ENCODE results near the gene CLIC1.

Gene CLIC1

GRCh38 chr6:31781244-31782125, 45.2 kb upstream of the CLIC1 start:
- Histone ChIP-seq H4K20me1 (ENCODE audit: insufficient read depth) (no peaks in the 10 kb centered on the region), H3K27me3 (ENCODE audit: insufficient read depth, low read depth) (no peaks in the 10 kb centered on the region), H3K27ac (no peak overlapping the region), H3K4me3 (IDR thresholded peaks at IDR 0.05; ENCODE audit: insufficient read depth, low read depth, low read length) (no peak overlapping the region), H3K9ac (no peak overlapping the region), H3K4me2 (no peak overlapping the region), H3K36me3 (ENCODE audit: insufficient read depth) (peaks cover 11% of the 10 kb centered on the region; the same call in 1 of the 2 replicates), H3K79me2 (ENCODE audit: insufficient read depth, low read depth) (no peaks in the 10 kb centered on the region), H3K4me1 (ENCODE audit: low read depth, poor library complexity, severe bottlenecking) (peaks cover 25% of the 10 kb centered on the region), H2AFZ (ENCODE audit: low read depth) (no peak overlapping the region)
- TF ChIP-seq, protein P1, sequence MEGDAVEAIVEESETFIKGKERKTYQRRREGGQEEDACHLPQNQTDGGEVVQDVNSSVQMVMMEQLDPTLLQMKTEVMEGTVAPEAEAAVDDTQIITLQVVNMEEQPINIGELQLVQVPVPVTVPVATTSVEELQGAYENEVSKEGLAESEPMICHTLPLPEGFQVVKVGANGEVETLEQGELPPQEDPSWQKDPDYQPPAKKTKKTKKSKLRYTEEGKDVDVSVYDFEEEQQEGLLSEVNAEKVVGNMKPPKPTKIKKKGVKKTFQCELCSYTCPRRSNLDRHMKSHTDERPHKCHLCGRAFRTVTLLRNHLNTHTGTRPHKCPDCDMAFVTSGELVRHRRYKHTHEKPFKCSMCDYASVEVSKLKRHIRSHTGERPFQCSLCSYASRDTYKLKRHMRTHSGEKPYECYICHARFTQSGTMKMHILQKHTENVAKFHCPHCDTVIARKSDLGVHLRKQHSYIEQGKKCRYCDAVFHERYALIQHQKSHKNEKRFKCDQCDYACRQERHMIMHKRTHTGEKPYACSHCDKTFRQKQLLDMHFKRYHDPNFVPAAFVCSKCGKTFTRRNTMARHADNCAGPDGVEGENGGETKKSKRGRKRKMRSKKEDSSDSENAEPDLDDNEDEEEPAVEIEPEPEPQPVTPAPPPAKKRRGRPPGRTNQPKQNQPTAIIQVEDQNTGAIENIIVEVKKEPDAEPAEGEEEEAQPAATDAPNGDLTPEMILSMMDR (conservative IDR thresholded peaks at IDR 0.05; ENCODE audit: low read depth, low read length): no peak

DNA sequence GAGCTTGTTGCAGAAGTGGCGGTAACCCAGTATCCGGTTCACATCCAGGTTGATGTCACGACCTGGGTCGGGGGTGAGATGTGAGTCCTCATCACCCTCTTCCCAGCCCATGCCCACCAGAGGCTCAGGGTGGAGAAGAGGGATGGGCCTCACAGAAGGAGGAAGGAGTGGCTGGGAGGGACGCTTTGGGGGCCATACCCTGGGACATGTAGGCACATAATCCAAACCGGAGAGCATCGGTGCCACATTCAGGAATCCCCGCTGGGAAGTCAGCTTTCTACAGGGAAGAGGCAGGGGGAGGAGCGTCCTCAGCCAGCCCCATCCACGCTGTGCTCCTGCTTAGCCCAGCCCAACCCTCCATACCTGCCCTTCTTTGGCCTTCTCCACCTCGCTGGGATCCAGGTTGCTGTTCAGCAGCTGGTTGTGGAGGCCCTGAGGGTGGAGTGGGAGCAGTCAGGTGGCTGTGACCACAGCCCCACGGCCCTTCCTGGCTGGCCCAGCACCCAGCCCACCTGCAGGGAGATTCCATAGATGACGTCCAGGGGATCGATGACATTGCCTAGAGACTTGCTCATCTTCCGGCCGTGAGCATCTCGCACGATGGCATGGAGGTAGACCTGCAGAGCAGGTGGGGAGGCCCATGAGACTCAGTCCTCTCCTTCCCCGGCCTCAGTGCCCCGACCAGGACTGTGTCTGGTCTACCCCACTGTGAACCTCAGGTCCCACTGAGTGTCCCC, 44.3 kb upstream of the CLIC1 start:
- peaks cover 10% of the 10 kb centered on the region; the same call in 1 of the 2 replicates for H3K36me3 ChIP-seq (ENCODE audit: insufficient read depth)
- no peak overlapping the region for H2AFZ ChIP-seq (ENCODE audit: low read depth)
- H4K20me1 ChIP-seq (ENCODE audit: insufficient read depth): no peaks in the 10 kb centered on the region
- TF ChIP-seq, protein P1 (conservative IDR thresholded peaks at IDR 0.05; ENCODE audit: low read depth, low read length): no peak
- no peaks in the 10 kb centered on the region for H3K27me3 ChIP-seq (ENCODE audit: insufficient read depth, low read depth)
- H3K9ac ChIP-seq: no peak overlapping the region
- no peak overlapping the region for H3K4me3 ChIP-seq (IDR thresholded peaks at IDR 0.05; ENCODE audit: insufficient read depth, low read depth, low read length)
- H3K4me2 ChIP-seq: no peak overlapping the region
- H3K27ac ChIP-seq: no peak overlapping the region
- H3K4me1 ChIP-seq (ENCODE audit: low read depth, poor library complexity, severe bottlenecking): peaks cover 33% of the 10 kb centered on the region
- no peaks in the 10 kb centered on the region for H3K79me2 ChIP-seq (ENCODE audit: insufficient read depth, low read depth)

DNA sequence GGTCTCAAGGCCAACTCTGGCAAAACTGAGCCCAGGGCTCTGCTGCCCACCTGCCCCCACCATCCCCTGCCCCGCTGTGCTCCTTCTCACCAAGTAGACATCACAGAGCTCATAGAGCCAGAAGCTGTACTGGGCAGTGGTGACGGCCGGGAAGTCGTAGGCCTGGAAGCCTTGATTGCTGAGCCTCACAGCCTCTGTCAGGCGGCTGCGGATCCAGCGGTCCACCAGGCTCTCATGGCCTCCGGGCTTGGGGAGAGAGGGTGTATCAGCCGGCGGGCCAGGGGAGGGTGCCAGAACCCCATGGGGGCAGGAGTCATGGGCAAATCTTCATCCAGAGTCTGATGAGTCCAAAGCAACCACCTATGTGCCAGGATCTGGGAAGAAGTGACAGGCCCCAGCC, 43.6 kb upstream of the CLIC1 start:
- Histone ChIP-seq H3K36me3 (ENCODE audit: insufficient read depth) (peaks cover 5% of the 10 kb centered on the region; the same call in 1 of the 2 replicates), H3K79me2 (ENCODE audit: insufficient read depth, low read depth) (no peaks in the 10 kb centered on the region), H3K4me1 (ENCODE audit: low read depth, poor library complexity, severe bottlenecking) (peaks cover 40% of the 10 kb centered on the region), H2AFZ (ENCODE audit: low read depth) (no peak overlapping the region), H3K4me3 (IDR thresholded peaks at IDR 0.05; ENCODE audit: insufficient read depth, low read depth, low read length) (no peak overlapping the region), H3K27ac (no peak overlapping the region), H3K4me2 (no peak overlapping the region), H4K20me1 (ENCODE audit: insufficient read depth) (no peaks in the 10 kb centered on the region), H3K9ac (no peak overlapping the region), H3K27me3 (ENCODE audit: insufficient read depth, low read depth) (no peaks in the 10 kb centered on the region)
- TF ChIP-seq, protein P1 (conservative IDR thresholded peaks at IDR 0.05; ENCODE audit: low read depth, low read length): no peak

- Histone ChIP-seq H2AFZ (ENCODE audit: low read depth) (no peak overlapping the region), H3K4me2 (no peak overlapping the region), H3K27me3 (ENCODE audit: insufficient read depth, low read depth) (no peaks in the 10 kb centered on the region), H3K9ac (no peak overlapping the region), H3K36me3 (ENCODE audit: insufficient read depth) (peaks cover 5% of the 10 kb centered on the region; the same call in 1 of the 2 replicates), H4K20me1 (ENCODE audit: insufficient read depth) (no peaks in the 10 kb centered on the region), H3K79me2 (ENCODE audit: insufficient read depth, low read depth) (no peaks in the 10 kb centered on the region), H3K4me3 (IDR thresholded peaks at IDR 0.05; ENCODE audit: insufficient read depth, low read depth, low read length) (no peak overlapping the region), H3K27ac (no peak overlapping the region; the same call in 1 of the 2 replicates), H3K4me1 (ENCODE audit: low read depth, poor library complexity, severe bottlenecking) (peaks cover 40% of the 10 kb centered on the region)
- TF ChIP-seq, protein P1 (conservative IDR thresholded peaks at IDR 0.05; ENCODE audit: low read depth, low read length): no peak
These were observed 42.9 kb upstream of the CLIC1 start for GRCh38 chr6:31778999-31779885.
